PC-3 (cell line): ENCODE results near the gene SH2D3C. TPM values are rescaled to one million over a fixed set of nuclear protein-coding genes. Genes with fewer than 3 reads are reported as not detected.
A peak's percentile ranks its signal among the peaks of the same experiment; 100 is the strongest.

ENCODE experiments used
- ATAC-seq: fragments of 200-7000 bp; cut with Tn5 transposase; 2 replicates; pipeline ENCODE4 v1.9.1; 2020; ENCODE audit warnings: mild to moderate bottlenecking, moderate library complexity
- BruUV-seq: library from RNA; stranded (reverse); fragments of 400-500 nt; replicated peaks from 2 replicates; lab custom pipeline; 2021; lab: Mats Ljungman, UMichigan
- CTCF ChIA-PET: fragments of 300-600 bp; sonication (Branson Sonifier 250); formaldehyde crosslinking; loops from one replicate; lab custom pipeline; 2022; ENCODE audit warnings: antibody characterized with exemption; lab: Charles Lee
- POLR2A ChIA-PET: fragments of 300-600 bp; sonication (Branson Sonifier 250); formaldehyde crosslinking; loops from one replicate; lab custom pipeline; 2022; ENCODE audit warnings: antibody characterized with exemption; ENCODE audit not compliant: unreplicated experiment; lab: Charles Lee
- DNase-seq: peaks from one replicate; pipeline ENCODE4 v3.0.0-alpha.2; 2015
- H2AFZ ChIP-seq: fragments of 300-600 bp; sonication (generic); 2 replicates; pipeline ENCODE4 v1.6.0; 2016; ENCODE audit warnings: antibody characterized with exemption, low read length
- H3F3A ChIP-seq: fragments of 300-600 bp; sonication (generic); one replicate; pipeline ENCODE4 v1.6.0; 2017; ENCODE audit warnings: antibody characterized with exemption, low read length, control low read depth, mild to moderate bottlenecking; ENCODE audit not compliant: unreplicated experiment
- H3K27ac ChIP-seq: fragments of 300-600 bp; sonication (generic); 2 replicates; pipeline ENCODE4 v1.5.1; 2016; ENCODE audit warnings: mild to moderate bottlenecking, low read length
- H3K27me3 ChIP-seq: fragments of 300-600 bp; sonication (generic); 2 replicates; pipeline ENCODE4 v1.6.1; 2016; ENCODE audit warnings: low read length, mixed read lengths
- H3K36me3 ChIP-seq: fragments of 300-600 bp; sonication (generic); 2 replicates; pipeline ENCODE4 v1.6.1; 2016; ENCODE audit warnings: low read depth, mixed run types, low read length, mixed read lengths
- H3K4me1 ChIP-seq: fragments of 300-600 bp; sonication (generic); 2 replicates; pipeline ENCODE4 v1.5.1; 2016; ENCODE audit warnings: low read length; ENCODE audit not compliant: insufficient read depth
- H3K4me2 ChIP-seq: fragments of 300-600 bp; sonication (generic); 2 replicates; pipeline ENCODE4 v1.6.0; 2016; ENCODE audit warnings: low read length
- H3K4me3 ChIP-seq: fragments of 300-600 bp; sonication (generic); 2 replicates; pipeline ENCODE4 v1.5.1; 2016; ENCODE audit warnings: mild to moderate bottlenecking, low read length, mixed read lengths
- H3K79me2 ChIP-seq: fragments of 300-600 bp; sonication (generic); 2 replicates; pipeline ENCODE4 v1.6.1; 2017; ENCODE audit warnings: low read length, mixed read lengths
- H3K9ac ChIP-seq: fragments of 300-600 bp; sonication (generic); 2 replicates; pipeline ENCODE4 v1.6.0; 2016; ENCODE audit warnings: mild to moderate bottlenecking, low read length
- H3K9me2 ChIP-seq: fragments of 300-600 bp; sonication (generic); replicated peaks from 2 replicates; pipeline ENCODE4 v1.6.1; 2016; ENCODE audit warnings: mixed run types, low read length, mixed read lengths
- H3K9me3 ChIP-seq: fragments of 300-600 bp; sonication (generic); 2 replicates; pipeline ENCODE4 v1.6.1; 2016; ENCODE audit warnings: low read length, mixed read lengths
- H4K20me1 ChIP-seq: fragments of 300-600 bp; sonication (generic); 2 replicates; pipeline ENCODE4 v1.6.1; 2016; ENCODE audit warnings: low read length, mixed read lengths
- CTCF ChIP-seq: fragments of 300-600 bp; sonication (generic); conservative IDR thresholded peaks from 2 replicates; pipeline ENCODE4 v1.5.1; 2017; ENCODE audit warnings: antibody characterized with exemption, low read depth, mild to moderate bottlenecking, low read length
- EZH2 ChIP-seq: fragments of 300-600 bp; sonication (generic); IDR thresholded peaks from one replicate; pipeline ENCODE4 v1.6.1; 2017; ENCODE audit warnings: antibody characterized with exemption, mild to moderate bottlenecking, low read length; ENCODE audit not compliant: unreplicated experiment
- EZH2phosphoT487 ChIP-seq: fragments of 300-600 bp; sonication (generic); IDR thresholded peaks from 2 replicates; pipeline ENCODE4 v1.6.1; 2018; ENCODE audit warnings: mild to moderate bottlenecking, antibody characterized with exemption, low read length, borderline replicate concordance
- intact Hi-C: fragments of 100-400 bp; cut with micrococcal nuclease; formaldehyde crosslinking; loops from 2 replicates; pipeline ENCODE4 v1.9.0; 2023
- total RNA-seq: library from RNA; depleted of rRNA; stranded (reverse); fragments of >200 nt; gene quantifications from 2 replicates; pipeline ENCODE4 v1.2.3, GENCODE V29; 2014

The SH2D3C gene
- total RNA-seq, 1 experiment from 2014 or later, result 0.26 TPM

GRCh38 chr9:127765418-127765817 is 13.0 kb downstream of the SH2D3C start:
- Histone ChIP-seq H3K4me3 (no peak overlapping the region), H3K36me3 (no peaks in the 10 kb centered on the region), H3K4me2 (no peak overlapping the region), H2AFZ (no peak overlapping the region), H3K27ac (no peak overlapping the region), H3K27me3 (no peaks in the 10 kb centered on the region), H3K9me3 (no peaks in the 10 kb centered on the region), H3K9me2 (no peaks in the 10 kb centered on the region), H3K9ac (no peak overlapping the region), H3K79me2 (no peaks in the 10 kb centered on the region), H3K4me1 (no peaks in the 10 kb centered on the region), H3F3A (no peaks in the 10 kb centered on the region), H4K20me1 (no peaks in the 10 kb centered on the region)
- BruUV-seq, result no TSS peak
- DNase-seq (no peak), ATAC-seq (no peak)
- intact Hi-C loops, result no loop called here
- ChIA-PET POLR2A (no interaction called here), CTCF (no interaction called here)
- TF ChIP-seq CTCF (no peak), EZH2 (no peak)

- H3K79me2 ChIP-seq, result no peaks in the 10 kb centered on the region
- H3K4me3 ChIP-seq, result no peak overlapping the region
- no TSS peak for BruUV-seq
- H3K4me1 ChIP-seq, result no peaks in the 10 kb centered on the region
- H3K36me3 ChIP-seq, result no peaks in the 10 kb centered on the region
- no peaks in the 10 kb centered on the region for H3K9me2 ChIP-seq
- H3F3A ChIP-seq, result no peaks in the 10 kb centered on the region
- no peaks in the 10 kb centered on the region for H3K27me3 ChIP-seq
- ChIA-PET CTCF (interaction anchor here (0.6 kb wide), 1 partner anchor 327 kb away, joined by 3 read pairs; no protein-coding TSS in a partner anchor), POLR2A (no interaction called here)
- no peak for ATAC-seq
- TF ChIP-seq CTCF, result peak; percentile 27; the same call in 1 of the 2 replicates
- TF ChIP-seq EZH2phosphoT487, result no peak
- no peak for TF ChIP-seq EZH2
- no peak overlapping the region for H3K4me2 ChIP-seq
- H2AFZ ChIP-seq, result no peak overlapping the region
- H4K20me1 ChIP-seq, result no peaks in the 10 kb centered on the region
- no peak overlapping the region for H3K9ac ChIP-seq
- no peak overlapping the region for H3K27ac ChIP-seq
- DNase-seq, result no peak
- no peaks in the 10 kb centered on the region for H3K9me3 ChIP-seq
- intact Hi-C loops, result no loop called here
Measured at GRCh38 chr9:127763918-127764384, 14.5 kb downstream of the SH2D3C start.

- no TSS peak for BruUV-seq
- CTCF ChIA-PET, result no interaction called here
Measured at GRCh38 chr9:127762111-127762676, 16.3 kb downstream of the SH2D3C start.

More at GRCh38 chr9:127762111-127762676, 16.3 kb downstream of the SH2D3C start:
- Histone ChIP-seq H3K9me2 (no peaks in the 10 kb centered on the region), H3F3A (no peaks in the 10 kb centered on the region), H3K27me3 (no peaks in the 10 kb centered on the region), H2AFZ (no peak overlapping the region), H3K9me3 (no peaks in the 10 kb centered on the region), H3K9ac (no peak overlapping the region), H3K4me3 (no peak overlapping the region), H3K4me2 (no peak overlapping the region), H3K27ac (no peak overlapping the region), H3K4me1 (no peaks in the 10 kb centered on the region), H3K36me3 (no peaks in the 10 kb centered on the region), H4K20me1 (no peaks in the 10 kb centered on the region), H3K79me2 (no peaks in the 10 kb centered on the region)
- intact Hi-C loops, result no loop called here
- POLR2A ChIA-PET, result no interaction called here
- TF ChIP-seq EZH2 (no peak), CTCF (no peak), EZH2phosphoT487 (no peak)
- DNase-seq, result no peak
- no peak for ATAC-seq
